ENCODE results near the gene ATG13. TPM values are rescaled to one million over a fixed set of nuclear protein-coding genes. Genes with fewer than 3 reads are reported as not detected.

The ATG13 gene
- total RNA-seq (10 to 100 TPM; 41.8 to 60.1 (median 54.5) TPM), polyA plus RNA-seq (100 to 1,000 TPM in 1 of 2 donors, 10 to 100 TPM in 1; 37.2 to 119 TPM)
- long read RNA-seq, donor 1, full-length matches to known transcripts = 34 of 88 reads
- long read RNA-seq, donor 1, partial matches to known transcripts = 12 of 88 reads
- long read RNA-seq, donor 1, other reads (novel, unspliced or antisense) = 42 of 88 reads
- long read RNA-seq, donor 2, full-length matches to known transcripts = 4 of 27 reads
- long read RNA-seq, donor 2, partial matches to known transcripts = 16 of 27 reads
- long read RNA-seq, donor 2, other reads (novel, unspliced or antisense) = 7 of 27 reads
- long read RNA-seq, donor 3, full-length matches to known transcripts = 37 of 74 reads
- long read RNA-seq, donor 3, partial matches to known transcripts = 6 of 74 reads
- long read RNA-seq, donor 3, other reads (novel, unspliced or antisense) = 31 of 74 reads

DNA sequence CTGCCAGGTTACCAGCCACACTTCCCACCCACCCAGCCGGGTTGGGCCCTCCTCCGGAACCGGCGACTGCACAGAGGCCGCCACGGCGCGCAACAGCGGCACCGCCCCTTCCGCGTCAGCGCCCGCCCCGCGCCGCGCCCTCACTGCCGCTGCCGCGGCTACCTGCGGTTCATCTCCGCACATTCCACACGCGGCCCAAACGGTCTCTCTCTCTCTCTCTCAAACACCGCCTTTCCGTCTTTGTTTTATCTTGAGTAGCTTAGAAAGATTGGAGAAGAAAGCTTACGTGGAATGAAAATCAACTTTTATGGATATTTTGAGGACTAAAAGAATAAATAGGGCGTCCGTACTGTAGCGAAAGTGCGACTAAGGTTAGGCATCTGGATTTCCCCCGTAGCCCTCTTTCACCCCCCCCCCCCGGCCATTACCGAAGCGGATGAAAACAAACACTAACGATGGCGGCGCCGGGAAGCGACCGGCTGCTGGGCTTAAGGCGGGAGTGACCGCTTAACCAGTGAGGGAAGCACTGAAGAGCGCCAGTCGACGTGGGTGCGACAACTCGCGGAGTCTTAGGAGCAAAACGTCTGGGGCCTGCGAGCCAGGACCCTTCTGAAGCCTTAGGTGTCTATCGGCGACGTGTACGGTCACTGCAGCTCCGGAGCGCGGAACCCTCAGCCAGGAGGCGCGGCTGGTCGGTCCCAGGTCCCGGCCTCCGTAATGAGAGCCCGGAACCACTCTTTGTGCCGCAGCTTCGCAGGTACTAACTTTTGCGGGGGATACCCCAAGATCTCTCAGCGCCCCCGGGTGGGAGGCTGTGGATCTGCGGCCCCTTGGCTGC, at the start of gene ATG13, which contains the start of gene HARBI1:
Gene ATG13, plus strand, starts transcription at position 420 of the 838 bp plus-strand sequence. CDS start 26,739 bp downstream, outside the sequence.
Gene HARBI1, minus strand, starts transcription at position 94 of the 838 bp plus-strand sequence. CDS start 990 bp downstream, outside the sequence.
- intact Hi-C loops (cut with DNase I) = loop anchor here (5.0 to 10.0 kb wide), 3 partner anchors 223 to 233 kb away; partner anchors contain the start of genes MDK (in 2 of the 4) and CHRM4 (in 1 of the 4)
- Histone ChIP-seq H3K4me1 (ENCODE audit: insufficient read depth) (peaks cover 1% of the 10 kb centered on the region), H3K27ac (peak within 1 kb of the TSS; percentile 88 to 93), H3K4me3 (peak within 1 kb of the TSS; percentile 99), H3K9me3 (no peaks in the 10 kb centered on the region), H3K27me3 (no peaks in the 10 kb centered on the region), H3K36me3 (no peaks in the 10 kb centered on the region)
- 0 to 2% (median 1%) methylated on average over 71 to 72 of the region's 72 CpGs for WGBS, 3 donors
- DNase-seq = peak; percentile 83 to 91 (median 84)
- TF ChIP-seq POLR2A (IDR thresholded peaks at IDR 0.05) = peak; percentile 33
- TF ChIP-seq, protein P1, sequence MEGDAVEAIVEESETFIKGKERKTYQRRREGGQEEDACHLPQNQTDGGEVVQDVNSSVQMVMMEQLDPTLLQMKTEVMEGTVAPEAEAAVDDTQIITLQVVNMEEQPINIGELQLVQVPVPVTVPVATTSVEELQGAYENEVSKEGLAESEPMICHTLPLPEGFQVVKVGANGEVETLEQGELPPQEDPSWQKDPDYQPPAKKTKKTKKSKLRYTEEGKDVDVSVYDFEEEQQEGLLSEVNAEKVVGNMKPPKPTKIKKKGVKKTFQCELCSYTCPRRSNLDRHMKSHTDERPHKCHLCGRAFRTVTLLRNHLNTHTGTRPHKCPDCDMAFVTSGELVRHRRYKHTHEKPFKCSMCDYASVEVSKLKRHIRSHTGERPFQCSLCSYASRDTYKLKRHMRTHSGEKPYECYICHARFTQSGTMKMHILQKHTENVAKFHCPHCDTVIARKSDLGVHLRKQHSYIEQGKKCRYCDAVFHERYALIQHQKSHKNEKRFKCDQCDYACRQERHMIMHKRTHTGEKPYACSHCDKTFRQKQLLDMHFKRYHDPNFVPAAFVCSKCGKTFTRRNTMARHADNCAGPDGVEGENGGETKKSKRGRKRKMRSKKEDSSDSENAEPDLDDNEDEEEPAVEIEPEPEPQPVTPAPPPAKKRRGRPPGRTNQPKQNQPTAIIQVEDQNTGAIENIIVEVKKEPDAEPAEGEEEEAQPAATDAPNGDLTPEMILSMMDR (IDR thresholded peaks at IDR 0.05) = peak; percentile 55 to 91 (median 75)
- no peak for TF ChIP-seq EP300 (IDR thresholded peaks at IDR 0.05)

DNA sequence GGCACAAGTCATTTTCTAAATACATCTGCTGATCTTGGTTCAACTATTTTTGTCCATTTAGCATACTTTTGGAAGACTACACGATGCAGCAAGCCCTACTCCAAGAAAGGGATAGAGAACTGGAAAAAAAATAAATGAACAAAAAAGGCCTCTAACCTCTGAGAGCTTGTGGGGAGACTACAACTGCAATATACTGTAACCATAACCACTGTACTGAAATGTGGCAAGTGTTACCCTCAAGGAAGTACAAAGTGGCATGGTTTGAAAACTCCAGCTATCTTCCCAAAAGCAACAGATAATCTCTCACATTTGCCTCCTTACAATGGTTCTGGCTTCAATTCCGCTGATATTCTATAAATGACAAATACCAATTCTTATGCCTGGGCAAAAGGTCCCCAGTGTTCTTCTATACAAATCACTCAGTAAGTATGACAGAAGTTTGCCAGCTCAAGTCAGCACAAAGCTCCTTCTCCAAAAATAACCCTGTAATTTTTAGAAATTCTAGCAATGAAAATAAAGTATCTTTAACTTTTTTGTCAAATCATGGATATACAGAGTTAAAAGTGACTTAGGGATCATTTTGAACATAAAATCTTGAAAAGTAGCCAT, 46.5 kb upstream of the ATG13 start:
- Histone ChIP-seq H3K27ac (no peak overlapping the region), H3K27me3 (no peaks in the 10 kb centered on the region), H3K9me3 (no peaks in the 10 kb centered on the region), H3K4me1 (ENCODE audit: insufficient read depth) (peaks cover 1% of the 10 kb centered on the region), H3K36me3 (no peaks in the 10 kb centered on the region), H3K4me3 (no peak overlapping the region)
- WGBS, 3 donors = 47 to 52% (median 48%) methylated on average over 2 of the region's 2 CpGs
- no peak for DNase-seq
- TF ChIP-seq, protein P1 (IDR thresholded peaks at IDR 0.05) = no peak
- TF ChIP-seq POLR2A (IDR thresholded peaks at IDR 0.05) (no peak), EP300 (IDR thresholded peaks at IDR 0.05) (no peak)
- intact Hi-C loops (cut with DNase I) = no loop called here

DNA sequence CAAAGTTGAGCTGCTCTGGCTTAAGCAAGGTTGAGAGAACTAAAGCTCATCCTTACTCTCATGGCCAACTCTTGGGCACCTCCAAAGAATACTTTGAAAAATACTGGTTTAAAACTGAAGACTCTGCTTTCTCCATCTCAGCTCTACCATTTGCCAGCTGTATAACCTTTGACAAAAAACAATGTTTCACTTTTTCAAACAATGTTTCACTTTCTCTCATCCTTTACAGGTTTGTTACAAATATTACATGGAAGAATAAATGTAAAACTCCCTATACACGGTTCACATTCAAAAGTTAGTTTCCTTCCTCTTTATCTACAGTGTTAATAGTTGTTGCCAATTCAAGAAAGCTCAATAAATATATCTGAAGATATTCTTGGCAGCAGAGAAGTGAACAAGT, 42.7 kb upstream of the ATG13 start:
- no peak for DNase-seq
- Histone ChIP-seq H3K27ac (no peak overlapping the region), H3K4me1 (ENCODE audit: insufficient read depth) (peaks cover 3% of the 10 kb centered on the region), H3K27me3 (no peaks in the 10 kb centered on the region), H3K36me3 (no peaks in the 10 kb centered on the region), H3K4me3 (no peak overlapping the region), H3K9me3 (no peaks in the 10 kb centered on the region)
- TF ChIP-seq, protein P1 (IDR thresholded peaks at IDR 0.05) = no peak
- TF ChIP-seq EP300 (IDR thresholded peaks at IDR 0.05) (no peak), POLR2A (IDR thresholded peaks at IDR 0.05) (no peak)
- WGBS, 3 donors = 2 to 9% (median 7%) methylated on average over 1 of the region's 1 CpG
- intact Hi-C loops (cut with DNase I) = no loop called here

DNA sequence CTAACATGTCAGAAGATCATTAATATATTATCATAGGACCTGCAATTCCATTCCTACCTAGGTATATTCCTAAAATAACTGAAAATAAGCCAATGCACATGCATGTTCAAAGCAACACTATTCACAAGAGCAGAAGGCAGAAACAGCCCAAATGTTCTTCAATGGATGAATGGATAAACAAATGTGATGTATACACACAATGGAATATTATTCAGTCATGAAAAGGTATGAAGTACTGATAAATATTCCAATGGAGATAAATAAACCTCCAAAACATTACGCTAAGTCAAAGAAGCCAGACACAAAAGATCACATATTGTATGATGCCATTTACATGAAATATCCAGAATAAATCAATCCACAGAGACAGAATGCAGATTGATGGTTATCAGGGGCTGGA, 40.3 kb upstream of the ATG13 start:
- peaks cover 4% of the 10 kb centered on the region for H3K4me1 ChIP-seq (ENCODE audit: insufficient read depth)
- TF ChIP-seq EP300 (IDR thresholded peaks at IDR 0.05) = no peak
- TF ChIP-seq, protein P1 (IDR thresholded peaks at IDR 0.05) = no peak
- no peak for TF ChIP-seq POLR2A (IDR thresholded peaks at IDR 0.05)
- DNase-seq = no peak
- no peaks in the 10 kb centered on the region for H3K36me3 ChIP-seq
- H3K4me3 ChIP-seq = no peak overlapping the region
- H3K27me3 ChIP-seq = no peaks in the 10 kb centered on the region
- intact Hi-C loops (cut with DNase I) = no loop called here
- 98 to 99% (median 98%) methylated on average over 1 of the region's 1 CpG for WGBS, 3 donors
- no peaks in the 10 kb centered on the region for H3K9me3 ChIP-seq
- H3K27ac ChIP-seq = no peak overlapping the region

Data from ovary (tissue), 10 donors.